ENCODE results near the gene DOP1A.

DNA sequence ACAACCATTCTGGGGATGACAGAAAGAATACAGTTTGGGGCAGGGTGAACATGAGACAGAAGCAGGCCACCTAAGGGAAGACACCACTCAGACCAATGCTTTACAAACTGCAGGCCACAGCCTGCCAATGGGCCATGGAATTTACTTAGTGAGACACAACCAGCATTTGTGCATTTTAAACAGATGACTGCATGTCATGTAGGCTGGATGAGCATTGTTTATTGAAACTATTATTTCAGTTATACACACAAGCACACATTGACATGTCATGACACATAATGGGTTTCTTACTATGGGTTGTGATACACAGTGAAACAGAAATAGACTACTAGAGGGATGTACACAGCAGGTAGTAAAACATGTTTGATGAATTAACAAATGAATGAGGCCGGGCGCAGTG lies 117.6 kb downstream of the DOP1A start:
- TF ChIP-seq FOXA1 (IDR thresholded peaks at IDR 0.05) (no peak), BHLHE40 (IDR thresholded peaks at IDR 0.05; ENCODE audit: borderline replicate concordance) (no peak), FOXM1 (IDR thresholded peaks at IDR 0.05; ENCODE audit: borderline replicate concordance) (no peak), SP1 (IDR thresholded peaks at IDR 0.05) (no peak), SUZ12 (IDR thresholded peaks at IDR 0.05) (no peak), FOXK2 (IDR thresholded peaks at IDR 0.05) (no peak), NFRKB (IDR thresholded peaks at IDR 0.05) (no peak), ARNT (IDR thresholded peaks at IDR 0.05) (no peak), HDGF (IDR thresholded peaks at IDR 0.05; ENCODE audit: borderline replicate concordance) (no peak), ELF4 (IDR thresholded peaks at IDR 0.05) (no peak), TARDBP (IDR thresholded peaks at IDR 0.05) (no peak)
